CD4-positive, alpha-beta T cell treated with Interleukin-1 beta for 1 hour (primary cell): ENCODE data around the gene CAPNS1.

ENCODE experiments used
- DNase-seq, 2 donors: peaks; one replicate each; pipeline ENCODE4 v3.0.0-alpha.2; 2020 to 2022

Gene CAPNS1

DNA sequence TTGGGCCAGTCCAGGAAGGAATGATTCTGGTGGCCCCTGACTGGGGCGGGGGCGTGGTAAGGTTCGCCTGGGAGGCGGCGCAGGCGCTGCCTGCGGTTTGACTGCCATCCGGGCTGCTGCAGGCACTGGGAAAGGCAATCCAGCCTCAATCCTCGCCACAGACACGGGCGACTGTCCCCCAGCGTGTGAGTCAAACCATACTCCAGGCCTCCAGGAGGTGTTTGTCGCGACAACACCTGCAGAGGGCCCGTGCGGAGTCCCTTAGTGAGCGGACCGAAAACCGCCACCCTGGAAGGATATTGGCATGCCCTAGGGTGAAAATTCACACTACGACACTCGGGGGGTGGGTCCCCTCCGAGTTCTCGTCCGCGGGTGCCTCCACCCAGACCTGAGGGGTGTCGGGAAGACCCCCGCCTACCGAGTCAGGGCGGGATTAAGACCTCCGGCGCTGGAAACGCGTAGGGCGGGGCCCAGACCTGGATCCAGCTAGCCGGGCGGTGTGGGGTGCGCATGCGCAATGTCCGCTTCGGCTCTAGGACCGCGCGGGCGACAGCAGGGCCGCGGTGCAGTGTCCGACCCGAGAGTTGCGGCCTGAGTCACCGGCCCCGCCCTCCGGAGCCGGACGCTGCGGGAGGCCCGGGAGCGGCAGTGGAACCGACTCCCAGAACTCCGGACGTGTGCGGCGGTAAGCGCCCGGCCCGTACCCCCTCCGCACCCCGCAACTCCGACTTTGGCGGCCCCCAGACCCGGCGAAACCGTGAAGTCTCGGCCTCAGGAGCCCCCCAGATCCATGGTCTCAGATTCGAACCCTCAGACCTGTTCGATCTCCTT lies at the start of gene CAPNS1:
TSS of gene CAPNS1 (plus strand) at position 594 of the 831 bp plus-strand sequence. CDS start 946 bp downstream, outside the sequence.
- peak; percentile 92 to 94 for DNase-seq

DNA sequence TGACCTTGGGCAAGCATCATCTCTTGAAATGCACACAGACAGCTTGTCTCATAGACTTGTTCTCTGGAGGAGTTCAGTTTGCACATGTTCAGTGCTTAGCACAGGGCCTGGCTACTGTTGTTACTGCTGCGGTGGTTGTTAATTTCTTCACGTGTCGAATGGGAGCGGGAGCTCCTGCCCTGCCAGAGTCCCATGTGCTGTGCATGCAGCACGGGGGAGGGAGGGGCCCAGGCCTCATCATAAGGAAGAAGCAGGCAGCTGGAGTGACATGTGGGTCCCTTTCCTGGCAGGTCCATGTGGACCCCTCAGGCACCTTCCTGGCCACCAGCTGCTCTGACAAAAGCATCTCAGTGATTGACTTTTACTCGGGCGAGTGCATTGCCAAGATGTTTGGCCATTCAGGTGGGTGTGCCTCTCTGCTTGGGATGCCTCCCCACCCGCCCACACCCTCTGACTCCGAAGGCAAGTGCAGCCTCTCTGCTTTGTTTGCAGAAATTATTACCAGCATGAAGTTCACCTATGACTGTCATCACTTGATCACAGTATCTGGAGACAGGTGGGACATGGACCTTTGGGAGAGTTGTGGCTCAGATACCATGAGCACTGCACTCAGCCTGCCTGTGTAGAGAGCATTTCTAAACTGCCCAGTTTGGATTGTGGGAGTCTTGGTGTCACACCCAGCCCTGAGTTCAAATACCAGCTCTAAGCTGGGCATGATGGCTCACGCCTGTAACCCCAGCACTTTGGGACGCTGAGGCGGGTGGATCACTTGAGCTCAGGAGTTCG lies 48.8 kb upstream of the CAPNS1 start:
- DNase-seq = no peak

DNA sequence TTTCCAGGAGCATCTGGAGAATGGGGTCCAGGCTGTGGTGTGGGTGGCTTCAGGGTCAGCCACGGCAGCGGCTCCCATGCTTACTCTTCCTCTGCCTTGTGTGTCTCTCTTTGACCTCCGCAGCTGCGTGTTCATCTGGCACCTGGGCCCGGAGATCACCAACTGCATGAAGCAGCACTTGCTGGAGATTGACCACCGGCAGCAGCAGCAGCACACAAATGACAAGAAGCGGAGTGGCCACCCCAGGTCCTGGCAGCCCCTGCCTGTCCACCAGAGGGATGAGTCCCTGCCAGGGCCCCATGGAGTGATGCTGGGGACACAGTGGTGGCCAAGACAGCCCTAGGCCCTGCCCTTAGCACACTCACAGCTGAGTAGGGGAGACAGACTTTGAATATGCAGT lies 47.3 kb upstream of the CAPNS1 start:
- DNase-seq = no peak

DNA sequence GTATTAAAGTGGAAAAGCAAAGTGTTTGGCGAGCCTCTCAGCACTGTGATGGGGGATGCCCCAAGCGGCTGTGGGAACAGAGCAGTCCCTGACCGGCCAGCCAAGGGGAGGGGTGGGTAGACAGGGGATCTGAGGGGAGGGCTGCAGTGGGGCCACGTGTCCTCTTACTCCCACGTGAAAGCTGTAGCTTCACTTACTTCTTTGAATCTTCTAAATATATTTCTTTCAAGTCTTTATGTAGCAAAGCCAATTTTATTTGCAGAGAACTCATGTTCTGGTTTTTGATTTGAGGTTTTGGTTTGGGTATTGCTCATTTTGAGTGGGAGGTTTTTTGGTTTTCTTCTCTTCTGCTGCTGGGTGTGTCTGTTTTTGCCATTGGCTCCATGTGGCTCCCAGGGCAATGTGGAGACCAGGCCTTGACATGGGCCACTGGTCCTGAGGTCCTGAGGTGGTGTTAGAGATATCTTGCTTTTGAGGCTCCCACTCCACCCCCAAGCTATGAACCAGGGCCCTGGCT lies 46.7 kb upstream of the CAPNS1 start:
- DNase-seq = no peak

DNA sequence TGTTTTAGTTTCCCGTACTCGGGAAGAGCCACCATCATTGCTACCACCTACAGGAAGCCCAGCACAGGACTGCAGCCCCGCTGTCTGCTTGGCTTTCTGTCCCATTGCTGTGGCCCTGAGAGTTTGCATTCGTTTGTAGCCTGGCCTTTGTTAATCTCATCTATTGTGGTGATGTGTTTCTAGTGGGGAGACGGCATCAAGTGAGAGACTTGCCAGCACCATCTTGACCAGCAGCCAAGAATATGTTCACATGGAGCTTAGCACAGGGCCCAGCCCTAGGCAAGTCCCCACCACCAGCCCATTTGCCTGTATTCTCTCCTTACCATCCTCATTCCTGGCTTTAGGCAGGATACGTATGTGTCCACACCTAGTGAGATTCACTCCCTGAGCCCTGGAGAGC lies 46.2 kb upstream of the CAPNS1 start:
- DNase-seq = no peak

DNA sequence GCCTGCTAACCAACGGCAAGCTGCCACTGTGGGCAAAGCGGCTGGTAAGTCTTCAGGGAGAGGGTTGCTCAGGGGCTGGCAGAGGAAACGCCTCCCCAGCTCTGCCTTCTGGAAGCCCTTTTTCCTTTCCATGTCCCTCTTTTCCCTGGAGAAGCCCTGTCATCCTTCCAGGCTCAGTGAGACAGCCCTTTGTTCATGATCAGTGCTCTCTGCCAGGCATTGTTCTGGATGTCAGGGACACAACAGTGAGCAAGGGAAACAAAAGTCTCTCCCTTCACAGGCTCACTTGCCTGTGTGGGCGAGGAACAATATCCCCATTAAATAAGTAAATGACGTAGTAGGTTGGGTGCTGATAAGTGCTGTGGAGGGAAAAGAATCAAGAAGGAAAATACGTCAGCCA lies 42.8 kb upstream of the CAPNS1 start:
- DNase-seq = no peak

DNA sequence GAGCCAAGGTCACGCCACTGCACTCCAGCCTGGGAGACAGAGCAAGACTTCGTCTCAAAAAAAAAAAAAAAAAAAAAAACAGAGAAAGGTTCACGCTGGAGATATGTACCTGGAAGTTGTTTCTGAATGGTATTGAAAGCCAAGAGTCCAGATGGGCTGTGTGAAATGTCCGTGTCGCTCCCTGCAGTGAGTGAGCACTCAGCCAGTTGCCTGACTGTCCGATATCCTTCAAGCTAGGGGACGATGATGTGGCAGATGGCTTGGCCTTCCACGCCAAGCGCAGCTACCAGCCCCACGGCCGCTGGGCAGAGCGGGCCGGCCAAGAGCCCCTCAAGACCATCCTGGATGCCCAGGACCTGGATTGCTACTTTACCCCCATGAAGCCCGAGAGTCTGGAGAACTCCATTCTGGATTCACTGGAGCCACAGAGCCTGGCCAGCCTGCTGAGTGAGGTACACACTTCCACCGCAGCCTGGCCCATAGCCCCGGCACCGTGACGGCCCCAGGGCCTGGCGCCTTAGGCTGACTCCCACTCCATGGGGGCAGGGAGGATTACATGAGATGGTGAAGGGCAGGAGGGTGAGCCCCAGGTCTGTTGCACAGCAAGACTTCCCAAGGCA lies 40.6 kb upstream of the CAPNS1 start:
- no peak for DNase-seq

DNA sequence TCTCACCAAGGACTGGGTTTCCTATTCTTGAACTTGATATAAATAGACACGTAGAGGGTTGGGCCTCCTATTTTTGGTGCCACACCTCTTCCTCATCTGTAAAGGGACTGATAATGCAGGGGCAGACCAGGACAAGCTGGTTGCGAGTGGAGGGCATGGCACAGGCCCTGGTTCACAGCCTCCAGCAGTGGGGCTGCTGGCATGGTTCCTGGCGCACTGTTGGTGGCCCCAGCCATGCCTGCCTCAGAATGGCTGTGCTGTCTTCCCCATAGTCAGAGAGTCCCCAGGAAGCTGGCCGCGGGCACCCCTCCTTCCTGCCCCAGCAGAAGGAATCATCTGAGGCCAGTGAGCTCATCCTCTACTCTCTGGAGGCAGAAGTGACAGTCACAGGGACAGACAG lies 39.4 kb upstream of the CAPNS1 start:
- no peak for DNase-seq

DNA sequence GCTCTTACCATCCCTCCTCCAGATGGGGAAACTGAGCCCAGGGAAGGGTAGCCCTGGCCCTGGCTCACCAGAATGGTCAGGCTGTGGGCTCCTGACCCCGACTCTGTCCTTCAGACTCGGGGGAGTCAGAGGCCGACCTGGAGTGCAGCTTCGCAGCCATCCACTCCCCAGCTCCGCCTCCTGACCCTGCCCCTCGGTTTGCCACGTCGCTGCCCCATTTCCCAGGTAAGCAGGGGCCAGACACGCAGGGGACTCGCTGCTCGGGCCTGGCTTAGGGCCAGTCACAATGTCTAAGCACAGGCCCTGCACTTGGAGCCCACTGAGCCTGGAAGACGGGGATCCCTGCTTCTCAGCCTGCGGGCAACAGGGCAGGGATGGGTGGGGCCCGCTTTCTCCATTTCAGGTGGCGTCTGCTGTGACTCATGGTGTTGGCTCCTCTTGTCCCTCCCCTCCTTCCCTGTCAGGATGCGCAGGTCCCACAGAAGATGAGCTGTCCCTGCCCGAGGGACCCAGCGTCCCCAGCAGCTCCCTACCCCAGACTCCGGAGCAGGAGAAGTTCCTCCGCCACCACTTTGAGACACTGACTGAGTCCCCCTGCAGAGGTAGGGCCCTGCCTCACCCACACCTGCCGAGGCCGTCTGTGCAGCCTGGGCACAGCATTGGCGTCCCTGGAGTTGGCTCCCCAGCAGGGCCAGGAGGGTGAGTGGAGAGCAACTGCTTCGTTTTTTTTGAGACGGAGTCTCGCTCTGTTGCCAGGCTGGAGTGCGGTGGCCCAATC lies 38.1 kb upstream of the CAPNS1 start:
- no peak for DNase-seq

DNA sequence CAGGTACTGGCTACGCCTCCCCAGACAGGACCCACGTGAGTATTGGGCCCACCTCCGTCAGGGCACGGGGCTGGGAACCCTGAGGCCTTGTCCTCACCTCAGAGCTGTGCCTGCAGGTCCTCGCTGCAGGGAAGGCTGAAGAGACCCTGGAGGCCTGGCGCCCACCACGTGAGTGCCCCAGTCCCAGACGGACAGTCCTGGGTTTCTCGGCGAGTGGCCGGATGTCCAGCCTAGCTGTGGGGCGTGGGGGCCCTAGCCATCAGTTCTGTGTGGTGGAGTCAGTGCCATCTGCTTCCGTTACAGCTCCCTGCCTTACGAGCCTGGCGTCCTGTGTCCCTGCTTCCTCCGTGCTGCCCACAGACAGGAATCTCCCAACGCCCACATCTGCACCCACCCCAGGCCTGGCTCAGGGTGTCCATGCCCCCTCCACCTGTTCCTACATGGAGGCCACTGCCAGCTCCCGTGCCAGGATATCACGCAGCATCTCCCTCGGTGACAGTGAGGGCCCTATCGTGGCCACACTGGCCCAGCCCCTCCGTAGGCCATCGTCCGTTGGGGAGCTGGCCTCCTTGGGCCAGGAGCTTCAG lies 36.7 kb upstream of the CAPNS1 start:
- DNase-seq = no peak

DNA sequence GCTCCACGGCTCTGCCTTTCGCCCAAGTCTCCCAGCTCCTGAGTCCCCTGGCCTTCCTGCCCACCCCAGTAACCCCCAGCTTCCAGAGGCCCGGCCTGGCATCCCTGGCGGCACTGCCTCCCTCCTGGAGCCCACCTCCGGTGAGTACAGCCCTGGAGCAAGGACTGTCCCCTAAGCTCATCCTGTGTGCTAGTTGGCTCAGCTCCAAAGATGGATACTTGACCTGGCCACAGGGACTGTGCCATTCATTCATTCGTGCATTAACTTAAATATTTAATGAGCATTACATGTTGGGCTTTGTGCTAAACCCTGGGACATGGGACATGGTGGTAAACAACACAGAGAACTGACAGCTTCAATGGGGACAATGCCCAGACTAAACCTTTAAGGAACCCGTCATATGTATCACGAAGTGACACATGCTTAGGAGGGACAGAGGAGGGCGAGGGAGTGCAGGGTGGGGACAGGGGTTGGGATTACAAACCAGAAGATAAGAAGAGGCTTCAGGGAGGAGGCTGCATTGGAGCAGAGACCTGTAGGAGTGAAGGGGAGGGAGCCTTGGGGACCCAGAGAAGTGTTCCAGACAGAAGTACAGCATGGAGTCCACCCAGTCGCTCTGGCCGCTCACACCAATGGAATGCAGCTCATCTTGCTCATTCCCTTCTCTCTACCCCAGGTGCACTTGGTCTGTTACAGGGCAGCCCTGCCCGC lies 35.9 kb upstream of the CAPNS1 start:
- no peak for DNase-seq

DNA sequence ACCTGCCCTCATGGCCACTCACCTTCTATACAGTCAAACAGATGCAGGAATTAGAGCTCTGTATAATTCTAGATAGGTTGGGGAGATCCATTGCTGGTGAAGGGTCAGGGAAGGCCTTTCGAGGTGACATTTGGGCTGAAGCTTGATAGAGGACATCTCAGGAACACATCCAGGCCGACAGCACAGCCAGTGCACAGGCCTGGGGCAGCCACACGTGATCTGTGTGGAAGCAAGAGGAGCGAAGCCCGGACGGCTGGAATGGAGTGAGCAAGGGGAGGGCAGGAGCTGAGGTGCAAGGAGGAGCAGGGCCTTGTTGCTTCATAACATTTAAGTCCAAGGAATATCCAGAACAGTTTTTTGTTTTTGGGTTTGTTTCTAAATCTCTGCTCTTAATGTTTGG lies 33.4 kb upstream of the CAPNS1 start:
- DNase-seq = no peak

DNA sequence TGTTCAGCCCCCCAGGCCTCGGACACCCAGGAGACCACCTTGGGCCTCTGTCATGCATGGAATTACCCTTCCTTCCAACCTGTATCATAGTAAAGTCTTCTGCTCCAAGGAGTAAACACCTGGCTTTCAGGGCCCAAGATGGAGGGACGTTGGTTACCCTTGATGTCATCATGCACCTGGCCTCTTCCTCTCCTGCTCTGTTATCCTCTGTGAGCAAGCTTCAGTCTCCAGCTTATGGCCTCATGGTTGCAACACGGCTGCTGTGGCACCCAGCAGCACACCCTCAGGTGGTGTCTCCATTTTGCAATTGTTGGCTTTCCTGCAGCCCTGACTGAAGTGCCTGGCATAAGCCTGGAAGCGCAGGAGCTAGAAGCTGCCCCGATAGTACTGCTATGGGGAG lies 32.9 kb upstream of the CAPNS1 start:
- DNase-seq = no peak

DNA sequence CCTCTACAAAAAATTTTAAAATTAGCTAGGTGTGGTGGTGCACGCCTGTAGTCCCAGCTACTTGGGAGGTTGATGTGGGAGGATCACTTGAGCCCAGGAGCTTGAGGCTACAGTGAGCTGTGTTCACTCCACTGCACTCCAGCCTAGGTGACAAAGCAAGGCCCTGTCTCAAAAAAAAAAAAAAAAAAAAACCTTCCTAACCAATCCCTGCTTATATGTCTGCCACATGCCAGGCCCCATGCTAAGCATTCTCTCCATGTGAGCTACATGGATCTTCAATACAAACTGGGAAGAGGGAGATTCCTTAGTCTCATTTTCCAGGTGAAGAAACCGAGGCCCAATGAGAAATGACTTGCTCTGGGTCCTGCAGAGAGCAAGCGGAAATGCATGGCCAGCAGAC lies 31.2 kb upstream of the CAPNS1 start:
- DNase-seq = no peak

DNA sequence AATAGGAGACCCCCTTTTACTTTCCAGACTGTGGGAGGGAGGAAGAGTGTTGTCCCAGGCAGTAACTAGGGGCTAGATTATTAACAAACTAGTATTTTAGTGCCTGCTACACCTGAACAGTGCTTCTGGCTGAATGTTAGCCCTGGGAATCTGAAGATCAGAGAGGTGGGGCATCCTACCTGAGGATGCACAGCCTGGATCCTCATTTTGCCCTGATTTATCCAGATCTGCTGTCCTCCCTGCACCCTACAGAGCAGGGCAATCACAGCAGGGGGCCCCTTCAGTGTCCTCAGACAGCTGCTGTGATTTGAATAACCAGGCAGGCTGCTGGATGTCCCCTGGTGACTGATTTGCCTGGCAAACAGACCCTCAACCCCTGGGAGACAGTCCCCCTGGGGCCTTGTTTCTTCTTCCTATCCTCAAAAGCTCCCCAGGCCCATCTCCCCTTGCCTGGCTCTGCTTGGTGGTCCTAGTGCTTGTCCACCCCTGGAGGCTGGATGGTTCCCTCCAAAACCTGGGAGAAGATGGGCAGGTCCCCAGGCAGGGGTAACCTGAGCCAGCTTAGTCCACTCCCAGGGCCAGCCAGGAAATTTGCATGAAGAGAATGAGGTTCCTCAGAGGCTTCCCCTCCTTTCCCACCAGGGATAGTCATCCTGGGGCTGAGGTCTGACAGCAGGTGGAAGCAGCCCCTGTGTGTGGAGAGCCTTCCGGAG lies 29.2 kb upstream of the CAPNS1 start, which contains the start of gene OVOL3:
TSS of gene OVOL3 (plus strand) at position 657 of the 713 bp plus-strand sequence. CDS start 60 bp downstream, outside the sequence.
- DNase-seq = no peak

DNA sequence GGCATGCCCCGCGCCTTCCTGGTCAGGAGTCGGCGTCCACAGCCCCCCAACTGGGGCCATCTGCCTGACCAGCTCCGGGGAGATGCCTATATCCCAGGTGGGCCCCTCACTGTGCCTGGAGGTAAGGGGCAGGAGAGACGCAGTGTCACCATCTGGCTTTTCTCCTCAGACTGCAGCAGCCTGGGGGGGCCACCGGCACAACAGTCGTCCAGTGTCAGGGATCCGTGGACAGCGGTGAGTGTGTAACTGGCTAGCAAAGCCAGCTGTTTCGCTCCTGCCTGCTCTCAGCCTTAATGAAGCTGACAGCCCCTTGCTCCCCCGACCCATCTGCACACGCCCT lies 28.7 kb upstream of the CAPNS1 start:
- DNase-seq = no peak

DNA sequence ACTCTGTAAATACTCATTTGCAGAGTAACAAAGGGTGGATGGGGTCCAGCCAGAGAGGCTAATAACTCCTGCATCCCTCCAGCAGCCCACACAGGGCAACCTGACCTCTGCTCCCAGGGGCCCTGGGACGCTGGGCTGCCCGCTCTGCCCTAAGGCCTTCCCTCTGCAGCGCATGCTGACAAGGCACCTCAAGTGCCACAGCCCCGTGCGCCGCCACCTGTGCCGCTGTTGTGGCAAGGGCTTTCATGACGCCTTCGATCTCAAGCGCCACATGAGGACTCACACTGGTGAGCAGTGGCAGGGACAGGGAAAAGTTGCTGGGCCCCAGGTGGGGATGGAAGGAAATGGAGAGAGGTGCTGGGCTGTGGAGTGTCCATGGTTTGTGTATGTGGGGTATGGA lies 27.2 kb upstream of the CAPNS1 start:
- no peak for DNase-seq

DNA sequence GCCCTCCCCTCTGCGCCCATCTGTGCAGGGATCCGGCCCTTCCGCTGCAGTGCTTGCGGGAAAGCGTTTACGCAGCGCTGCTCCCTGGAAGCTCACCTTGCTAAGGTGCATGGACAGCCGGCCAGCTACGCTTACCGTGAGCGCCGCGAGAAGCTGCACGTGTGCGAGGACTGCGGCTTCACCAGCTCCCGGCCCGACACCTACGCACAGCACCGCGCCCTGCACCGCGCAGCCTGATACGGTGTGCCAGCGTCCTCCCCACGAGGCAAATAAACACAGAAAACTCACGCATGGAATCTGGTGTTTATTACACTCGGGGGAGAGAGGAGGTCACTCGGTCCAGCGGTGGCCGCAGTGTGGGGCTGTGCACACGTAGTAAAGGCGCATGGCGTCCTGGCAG lies 26.4 kb upstream of the CAPNS1 start:
- no peak for DNase-seq

DNA sequence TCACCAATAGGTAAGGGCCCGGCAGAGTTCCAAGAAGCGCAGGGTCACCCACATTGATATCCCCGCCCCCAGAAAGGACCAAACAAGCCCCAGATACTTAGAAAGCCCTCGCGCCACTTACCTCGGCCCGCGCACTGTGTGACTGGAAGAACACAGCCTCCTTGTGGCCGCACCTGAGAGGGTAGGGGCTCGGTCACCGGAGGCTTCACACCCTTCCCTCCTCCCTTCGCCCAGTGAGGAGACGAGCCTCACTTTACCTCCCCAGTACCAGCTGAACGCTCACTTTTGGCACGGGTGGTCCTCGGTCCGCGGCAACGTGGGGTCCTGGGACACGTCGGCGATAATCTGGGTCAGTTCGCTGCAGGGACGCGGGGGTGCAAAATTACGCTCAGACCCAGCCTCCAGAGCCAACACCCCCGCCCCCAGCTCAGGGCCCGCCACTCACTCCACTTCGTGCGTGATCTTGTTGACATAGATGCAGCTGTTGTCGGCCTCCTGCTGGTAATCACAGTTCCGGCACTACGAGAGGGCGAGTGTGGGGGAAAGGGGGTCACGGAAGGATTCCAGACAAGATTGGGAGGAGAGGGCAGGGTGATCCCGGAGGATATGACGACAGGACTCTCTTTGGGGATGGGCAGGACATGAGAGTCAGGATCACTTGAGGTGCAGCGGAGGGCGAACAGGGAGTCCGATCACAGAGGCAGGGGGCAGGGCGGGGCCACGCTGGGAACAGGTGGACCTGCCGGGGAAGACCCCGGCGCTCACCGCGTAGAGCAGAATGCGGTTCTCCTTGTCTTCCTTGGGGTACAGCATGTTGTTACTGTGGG lies 25.8 kb upstream of the CAPNS1 start:
- DNase-seq = no peak
